PC-9 (cell line): ENCODE results near the gene PTGDS. TPM values are rescaled to one million over a fixed set of nuclear protein-coding genes. Genes with fewer than 3 reads are reported as not detected.

Experiments
- BruUV-seq: library from RNA; stranded (reverse); fragments of 400-500 nt; replicated peaks from 2 replicates; lab custom pipeline; 2021; lab: Mats Ljungman, UMichigan
- CTCF ChIA-PET: fragments of 300-600 bp; sonication (Branson Sonifier 250); formaldehyde crosslinking; loops from one replicate; lab custom pipeline; 2022; ENCODE audit warnings: antibody characterized with exemption; lab: Charles Lee
- POLR2A ChIA-PET: fragments of 300-600 bp; sonication (Branson Sonifier 250); formaldehyde crosslinking; loops from one replicate; lab custom pipeline; 2022; ENCODE audit warnings: antibody characterized with exemption; ENCODE audit not compliant: unreplicated experiment; lab: Charles Lee
- DNase-seq, 2 experiments: peaks; one replicate each; pipeline versions ENCODE4 v3.0.0 to v3.0.0-alpha.2; 2015 to 2022; ENCODE audit warnings: mixed read lengths in 1 of 2
- H2AFZ ChIP-seq: fragments of 200-600 bp; sonication (generic); 2 replicates; pipeline ENCODE4 v1.8.1; 2017; ENCODE audit warnings: antibody characterized with exemption
- H3F3A ChIP-seq: fragments of 200-600 bp; sonication (generic); 2 replicates; pipeline ENCODE4 v1.8.1; 2017; ENCODE audit warnings: antibody characterized with exemption, mild to moderate bottlenecking, low read depth; ENCODE audit not compliant: insufficient read depth
- H3K27ac ChIP-seq: fragments of 200-600 bp; sonication (generic); 2 replicates; pipeline ENCODE4 v1.6.1; 2016; ENCODE audit warnings: mixed run types
- H3K27me3 ChIP-seq: fragments of 200-600 bp; sonication (generic); 2 replicates; pipeline ENCODE4 v1.6.1; 2016; ENCODE audit warnings: low read depth, mixed run types; ENCODE audit not compliant: insufficient read depth
- H3K36me3 ChIP-seq: fragments of 200-600 bp; sonication (generic); 2 replicates; pipeline ENCODE4 v1.6.1; 2016; ENCODE audit warnings: low read depth, mixed run types
- H3K4me1 ChIP-seq: fragments of 200-600 bp; sonication (generic); replicated peaks from 2 replicates; pipeline ENCODE4 v1.6.1; 2016; ENCODE audit warnings: mixed run types; ENCODE audit not compliant: insufficient read depth
- H3K4me2 ChIP-seq: fragments of 200-600 bp; sonication (generic); 2 replicates; pipeline ENCODE4 v1.6.1; 2017; ENCODE audit warnings: mixed run types
- H3K4me3 ChIP-seq: fragments of 200-600 bp; sonication (generic); 2 replicates; pipeline ENCODE4 v1.6.1; 2016; ENCODE audit warnings: mixed run types
- H3K79me2 ChIP-seq: fragments of 200-600 bp; sonication (generic); 2 replicates; pipeline ENCODE4 v1.6.1; 2017; ENCODE audit warnings: low read depth, mixed run types
- H3K9me2 ChIP-seq: fragments of 200-600 bp; sonication (generic); 2 replicates; pipeline ENCODE4 v1.8.1; 2017; ENCODE audit warnings: mild to moderate bottlenecking; ENCODE audit not compliant: insufficient read depth
- H3K9me3 ChIP-seq: fragments of 200-600 bp; sonication (generic); 2 replicates; pipeline ENCODE4 v1.8.1; 2016; ENCODE audit warnings: low read depth; ENCODE audit not compliant: insufficient read depth
- H4K20me1 ChIP-seq: fragments of 200-600 bp; sonication (generic); 2 replicates; pipeline ENCODE4 v1.8.1; 2017; ENCODE audit not compliant: insufficient read depth
- EZH2 ChIP-seq: fragments of 200-600 bp; sonication (generic); IDR thresholded peaks from 2 replicates; pipeline ENCODE4 v1.8.0; 2017; ENCODE audit warnings: antibody characterized with exemption, low read depth
- intact Hi-C: fragments of 100-400 bp; cut with micrococcal nuclease; formaldehyde crosslinking; loops from one replicate; pipeline ENCODE4 v1.10.0; 2022; ENCODE audit not compliant: unreplicated experiment
- total RNA-seq: library from RNA; stranded (reverse); gene quantifications from 2 replicates; pipeline ENCODE4 v1.2.3, GENCODE V29; 2021
- TF ChIP-seq, protein P1 (sequence below): fragments of 200-600 bp; sonication (generic); conservative IDR thresholded peaks from 2 replicates; pipeline ENCODE4 v1.6.1; 2017; ENCODE audit warnings: mixed run types, antibody characterized with exemption, mild to moderate bottlenecking, moderate library complexity

PTGDS gene
- total RNA-seq, 1 experiment from 2014 or later, result 1.7 TPM

DNA sequence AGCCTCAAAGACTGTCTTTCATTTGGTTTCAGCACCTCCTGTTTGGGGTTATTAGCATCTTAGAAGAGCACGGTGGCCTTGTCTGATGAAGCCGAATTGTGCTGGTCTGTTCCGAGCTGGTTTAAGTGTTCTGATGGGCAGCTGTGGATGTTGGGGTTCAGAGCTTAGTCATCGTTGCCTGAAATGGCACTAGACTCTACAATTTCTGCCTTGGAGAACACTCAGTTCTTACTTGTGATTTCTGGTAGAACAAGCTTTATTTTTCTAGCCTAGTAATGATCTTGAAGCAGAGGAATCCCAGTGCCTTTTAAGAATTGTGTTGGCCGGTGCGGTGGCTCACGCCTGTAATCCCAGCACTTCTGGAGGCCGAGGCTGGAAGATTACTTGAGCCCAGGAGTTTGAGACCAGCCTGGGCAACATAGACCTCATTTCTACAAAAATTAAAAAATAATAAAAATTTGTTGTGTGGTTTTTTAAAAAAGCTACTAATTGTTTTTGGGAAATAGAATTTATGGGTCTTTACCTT is 40.6 kb upstream of the PTGDS start:
- H3F3A ChIP-seq, result peaks cover 23% of the 10 kb centered on the region; the same call in 1 of the 2 replicates
- CTCF ChIA-PET, result no interaction called here
- intact Hi-C loops, result no loop called here

DNA sequence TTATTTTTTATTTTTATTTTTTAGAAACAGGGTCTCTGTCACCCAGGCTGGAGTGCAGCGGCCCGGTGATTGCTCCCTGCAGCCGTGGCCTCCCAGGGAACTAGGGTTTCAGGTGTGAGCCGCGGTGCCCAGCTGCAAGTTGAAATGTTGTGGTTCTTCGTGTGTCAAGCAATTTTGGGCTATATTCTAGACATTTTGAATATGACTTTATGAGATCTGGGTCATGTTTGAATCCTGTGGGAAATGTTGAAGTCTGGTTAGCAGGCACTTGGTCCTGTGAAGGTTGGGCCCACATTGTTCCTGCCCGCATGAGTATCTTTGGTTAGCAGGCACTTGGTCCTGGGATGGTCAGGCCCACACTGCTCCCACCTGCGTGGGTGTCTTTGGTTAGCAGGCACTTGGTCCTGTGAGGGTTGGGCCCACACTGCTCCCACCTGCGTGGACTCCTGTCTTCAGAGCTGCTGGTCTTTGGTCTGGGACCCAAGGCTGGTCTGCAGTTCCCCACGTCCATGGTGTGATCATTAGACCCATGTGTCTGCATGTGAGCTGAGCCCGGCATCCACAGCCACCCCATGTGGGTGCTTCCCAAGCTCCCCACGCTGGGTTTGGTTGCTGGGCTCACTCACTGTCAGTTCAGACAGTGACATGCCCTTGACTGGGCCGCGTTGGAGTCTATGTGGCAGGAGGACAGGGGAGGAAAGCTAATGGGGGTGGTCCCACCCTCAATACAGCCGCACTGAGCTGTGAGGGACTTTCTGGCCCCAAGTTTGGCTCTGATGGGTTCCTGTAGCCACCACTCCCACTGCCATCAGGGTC is 39.9 kb upstream of the PTGDS start:
- H3K4me1 ChIP-seq, result no peaks in the 10 kb centered on the region
- H3K36me3 ChIP-seq, result peaks cover 4% of the 10 kb centered on the region
- H3K9me2 ChIP-seq, result no peaks in the 10 kb centered on the region
- no peaks in the 10 kb centered on the region; the same call in 1 of the 2 replicates for H4K20me1 ChIP-seq
- peaks cover 20% of the 10 kb centered on the region; the same call in 1 of the 2 replicates for H3F3A ChIP-seq
- intact Hi-C loops, result no loop called here
- no peak overlapping the region for H3K27ac ChIP-seq
- no peaks in the 10 kb centered on the region for H3K9me3 ChIP-seq
- H3K27me3 ChIP-seq, result no peaks in the 10 kb centered on the region
- BruUV-seq, result no TSS peak
- ChIA-PET POLR2A (interaction anchor here (0.5 to 0.6 kb wide), 2 partner anchors 45 to 131 kb away, joined by 3 to 4 read pairs; no protein-coding TSS in a partner anchor), CTCF (interaction anchor here (0.6 kb wide), 1 partner anchor 26 kb away, joined by 8 read pairs; no protein-coding TSS in a partner anchor)
- TF ChIP-seq, protein P1, sequence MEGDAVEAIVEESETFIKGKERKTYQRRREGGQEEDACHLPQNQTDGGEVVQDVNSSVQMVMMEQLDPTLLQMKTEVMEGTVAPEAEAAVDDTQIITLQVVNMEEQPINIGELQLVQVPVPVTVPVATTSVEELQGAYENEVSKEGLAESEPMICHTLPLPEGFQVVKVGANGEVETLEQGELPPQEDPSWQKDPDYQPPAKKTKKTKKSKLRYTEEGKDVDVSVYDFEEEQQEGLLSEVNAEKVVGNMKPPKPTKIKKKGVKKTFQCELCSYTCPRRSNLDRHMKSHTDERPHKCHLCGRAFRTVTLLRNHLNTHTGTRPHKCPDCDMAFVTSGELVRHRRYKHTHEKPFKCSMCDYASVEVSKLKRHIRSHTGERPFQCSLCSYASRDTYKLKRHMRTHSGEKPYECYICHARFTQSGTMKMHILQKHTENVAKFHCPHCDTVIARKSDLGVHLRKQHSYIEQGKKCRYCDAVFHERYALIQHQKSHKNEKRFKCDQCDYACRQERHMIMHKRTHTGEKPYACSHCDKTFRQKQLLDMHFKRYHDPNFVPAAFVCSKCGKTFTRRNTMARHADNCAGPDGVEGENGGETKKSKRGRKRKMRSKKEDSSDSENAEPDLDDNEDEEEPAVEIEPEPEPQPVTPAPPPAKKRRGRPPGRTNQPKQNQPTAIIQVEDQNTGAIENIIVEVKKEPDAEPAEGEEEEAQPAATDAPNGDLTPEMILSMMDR, result no peak
- TF ChIP-seq EZH2, result no peak
- no peak overlapping the region for H3K4me2 ChIP-seq
- no peak overlapping the region for H3K4me3 ChIP-seq
- peaks cover 2% of the 10 kb centered on the region for H3K79me2 ChIP-seq
- no peak for DNase-seq
- H2AFZ ChIP-seq, result no peak overlapping the region

More for the DNA sequence above, 40.6 kb upstream of the PTGDS start:
- Histone ChIP-seq H3K9me2 (no peaks in the 10 kb centered on the region), H2AFZ (no peak overlapping the region), H3K4me3 (no peak overlapping the region), H3K27me3 (no peaks in the 10 kb centered on the region), H3K9me3 (no peaks in the 10 kb centered on the region), H3K79me2 (no peaks in the 10 kb centered on the region), H3K36me3 (no peaks in the 10 kb centered on the region; the same call in none of the 2 replicates), H3K27ac (no peak overlapping the region), H3K4me2 (no peak overlapping the region), H4K20me1 (no peaks in the 10 kb centered on the region; the same call in 1 of the 2 replicates), H3K4me1 (peaks cover 3% of the 10 kb centered on the region)
- POLR2A ChIA-PET, result interaction anchor here (0.6 kb wide), 2 partner anchors 130 to 146 kb away, joined by 4 to 11 read pairs; no protein-coding TSS in a partner anchor
- no peak for DNase-seq
- BruUV-seq, result no TSS peak
- TF ChIP-seq EZH2, result no peak
- TF ChIP-seq, protein P1, result no peak

DNA sequence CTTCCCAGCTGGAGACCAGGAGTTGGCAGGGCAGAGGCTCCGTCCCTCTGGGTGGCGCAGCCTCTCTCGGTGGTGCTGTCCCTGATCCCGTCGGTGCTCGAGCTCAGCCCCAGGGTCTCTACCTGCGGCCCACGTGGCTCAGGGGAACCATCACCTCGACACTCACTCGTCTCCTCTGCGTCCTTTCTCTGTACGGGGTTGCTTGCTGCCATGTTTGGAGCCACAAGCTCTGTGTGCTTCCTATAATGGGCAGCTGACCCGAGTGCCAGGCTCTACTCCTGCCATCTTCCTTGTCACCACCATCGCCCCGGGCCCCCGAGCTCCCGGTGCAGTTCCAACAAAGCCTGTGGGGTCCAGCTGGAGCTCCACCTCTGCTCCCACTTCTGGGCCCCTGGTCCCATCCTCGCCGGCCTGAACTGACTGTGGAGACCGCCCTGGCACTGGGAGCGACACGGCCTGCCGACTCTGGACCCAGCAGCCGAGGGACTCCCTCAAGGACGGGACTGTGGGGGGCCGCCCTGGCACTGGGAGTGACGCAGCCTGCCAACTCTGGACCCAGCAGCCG is 37.8 kb upstream of the PTGDS start:
- H3K9me2 ChIP-seq, result no peaks in the 10 kb centered on the region
- H3K27ac ChIP-seq, result no peak overlapping the region
- no peak for TF ChIP-seq EZH2
- TF ChIP-seq, protein P1, result no peak
- H3K4me1 ChIP-seq, result peaks cover 6% of the 10 kb centered on the region; the same call in 1 of the 2 replicates
- peaks cover 7% of the 10 kb centered on the region for H3K36me3 ChIP-seq
- intact Hi-C loops, result no loop called here
- H3F3A ChIP-seq, result peaks cover 20% of the 10 kb centered on the region; the same call in 1 of the 2 replicates
- no peak overlapping the region for H2AFZ ChIP-seq
- H3K9me3 ChIP-seq, result no peaks in the 10 kb centered on the region
- peaks cover 18% of the 10 kb centered on the region for H3K79me2 ChIP-seq
- no peak overlapping the region for H3K4me3 ChIP-seq
- ChIA-PET POLR2A (no interaction called here), CTCF (no interaction called here)
- no peaks in the 10 kb centered on the region; the same call in none of the 2 replicates for H4K20me1 ChIP-seq
- no peak for DNase-seq
- H3K27me3 ChIP-seq, result no peaks in the 10 kb centered on the region
- BruUV-seq, result no TSS peak
- no peak overlapping the region for H3K4me2 ChIP-seq
